Smooth muscle cell of the brain vasculature (primary cell): ENCODE measurements around the gene ZNF224.

Experiments used
- DNase-seq: peaks from one replicate; pipeline ENCODE4 v3.0.0-alpha.2; 2012; ENCODE audit warnings: low read depth, low spot score

ZNF224 gene

DNA sequence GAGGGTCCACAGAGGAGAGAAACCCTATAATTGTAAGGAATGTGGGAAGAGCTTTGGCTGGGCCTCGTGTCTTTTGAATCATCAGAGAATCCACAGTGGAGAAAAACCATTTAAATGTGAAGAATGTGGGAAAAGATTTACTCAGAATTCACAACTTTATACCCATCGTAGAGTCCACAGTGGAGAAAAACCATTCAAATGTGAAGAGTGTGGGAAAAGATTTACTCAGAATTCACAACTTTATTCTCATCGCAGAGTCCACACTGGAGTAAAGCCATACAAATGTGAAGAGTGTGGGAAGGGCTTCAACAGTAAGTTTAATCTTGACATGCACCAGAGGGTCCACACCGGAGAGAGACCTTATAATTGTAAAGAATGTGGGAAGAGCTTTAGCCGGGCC lies 37.8 kb downstream of the ZNF224 start:
- DNase-seq = no peak

DNA sequence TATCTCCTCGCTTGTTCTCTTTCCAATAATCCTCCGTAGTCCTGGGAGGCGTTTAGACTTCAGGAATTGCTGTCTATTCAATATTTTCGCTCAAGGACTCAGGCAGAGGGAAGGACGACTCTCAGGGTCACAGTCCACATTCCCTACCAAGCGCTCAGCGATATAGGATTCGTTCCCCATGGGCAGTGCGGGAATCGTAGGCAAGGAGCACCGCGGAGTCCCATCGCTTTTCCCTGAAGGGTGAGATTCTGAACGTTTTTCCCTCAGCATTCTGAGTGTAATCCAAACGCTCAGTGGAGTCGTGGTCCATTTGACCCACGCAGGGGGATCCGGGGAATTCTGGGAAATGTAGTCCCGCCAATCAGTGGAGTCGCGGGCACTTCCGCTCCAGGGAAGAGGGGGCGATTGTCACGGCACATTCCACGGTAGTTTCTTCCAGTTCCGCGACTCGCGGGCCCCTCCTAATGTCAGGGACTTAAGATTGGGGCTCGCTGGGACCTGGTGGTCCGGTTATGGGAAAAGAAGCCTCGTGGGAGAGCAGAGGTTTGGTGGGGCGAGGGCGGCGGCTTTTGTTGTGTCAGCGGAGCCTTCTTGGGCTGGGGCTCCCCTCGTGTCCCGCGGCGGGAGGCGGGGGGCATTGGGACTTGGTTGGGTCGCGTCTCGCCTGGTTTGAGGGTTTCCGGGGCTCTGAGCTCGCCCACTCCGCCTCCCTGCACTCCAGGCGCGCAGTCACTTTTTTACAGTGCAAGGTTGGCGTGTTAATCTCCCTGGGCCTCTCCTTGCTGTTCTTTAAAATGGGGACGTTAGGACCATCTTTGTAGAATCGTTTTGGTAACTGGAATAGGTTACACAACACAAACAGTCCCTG lies 47.3 kb downstream of the ZNF224 start, which contains the start of gene ZNF234:
Gene ZNF234 (plus strand): TSS at position 364 of the 868 bp plus-strand sequence. CDS start 3,079 bp downstream, outside the sequence.
- DNase-seq = peak; percentile 41

DNA sequence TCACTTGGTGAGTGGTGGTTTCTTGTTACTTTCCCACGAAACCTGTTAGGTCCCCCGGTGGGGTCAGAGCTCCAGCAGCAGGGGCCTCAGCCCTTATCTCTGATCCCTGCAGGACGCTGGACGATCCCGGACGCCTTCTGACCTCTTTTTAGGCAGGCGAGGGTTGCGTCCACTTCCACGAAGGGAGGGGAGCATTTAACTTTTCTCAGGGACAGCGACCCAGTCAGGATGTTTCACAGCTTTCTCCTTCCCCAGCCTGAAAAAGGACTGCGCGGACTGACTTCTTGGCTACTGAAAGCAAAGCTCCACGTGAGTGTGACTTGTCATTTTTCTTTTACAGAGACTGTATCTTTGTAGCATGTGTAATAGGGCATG lies 47.9 kb downstream of the ZNF224 start:
- DNase-seq = no peak

DNA sequence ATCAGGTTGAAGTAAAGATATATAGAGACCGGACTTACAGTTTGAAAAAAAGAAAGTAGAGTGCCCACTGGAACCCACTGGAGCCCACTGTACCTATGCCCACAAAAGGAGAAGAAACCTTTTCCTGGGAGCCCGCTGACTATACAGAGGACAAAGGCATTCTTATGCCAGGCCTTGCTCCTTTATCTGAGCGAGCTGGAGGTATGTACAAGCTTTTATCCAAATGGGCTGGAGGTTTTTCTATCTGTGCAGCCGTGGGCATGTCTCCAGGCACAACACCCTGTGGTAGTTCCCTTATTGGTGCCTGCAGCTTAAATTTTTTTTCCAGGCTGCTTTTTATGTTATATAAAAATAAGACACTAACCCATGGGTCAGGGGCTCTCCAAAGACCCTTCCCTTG lies 55.6 kb downstream of the ZNF224 start:
- no peak for DNase-seq

DNA sequence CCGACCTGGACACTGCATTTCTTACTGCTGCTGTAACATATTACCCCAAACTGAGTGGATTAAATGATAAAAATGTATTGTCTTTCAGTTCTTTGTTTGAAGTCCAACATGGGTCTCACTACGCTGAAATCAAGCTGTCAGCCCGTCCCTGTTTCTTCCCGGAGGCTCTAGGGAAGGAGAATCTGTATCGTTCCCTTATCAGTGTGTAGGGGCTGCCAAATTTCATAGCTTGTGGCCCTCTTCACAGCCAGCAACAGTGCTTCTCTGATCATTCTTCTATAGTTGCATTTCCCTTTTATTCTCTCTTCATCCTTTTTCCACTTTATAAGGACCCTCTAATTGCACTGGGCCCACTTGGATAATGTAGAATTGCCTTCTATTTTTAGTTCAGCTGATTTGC lies 57.3 kb downstream of the ZNF224 start:
- DNase-seq = no peak

DNA sequence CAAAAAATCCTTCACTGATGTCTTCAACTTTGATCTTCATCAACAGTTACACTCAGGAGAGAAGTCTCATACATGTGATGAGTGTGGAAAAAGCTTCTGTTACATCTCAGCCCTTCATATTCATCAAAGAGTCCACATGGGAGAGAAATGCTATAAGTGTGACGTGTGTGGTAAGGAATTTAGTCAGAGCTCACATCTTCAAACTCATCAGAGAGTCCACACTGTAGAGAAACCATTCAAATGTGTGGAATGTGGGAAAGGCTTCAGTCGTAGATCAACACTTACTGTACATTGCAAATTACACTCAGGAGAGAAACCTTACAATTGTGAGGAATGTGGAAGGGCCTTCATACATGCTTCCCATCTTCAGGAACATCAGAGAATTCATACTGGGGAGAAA lies 62.3 kb downstream of the ZNF224 start:
- no peak for DNase-seq
